WI38 (cell line): Measurements from ENCODE around the gene FAM177A1.
"Not testable (repeated sequence)": the region's sequence is repeated elsewhere in the genome, so short reads cannot be mapped to it uniquely, and the experiment has no call there.

Source experiments
- H3K4me3 ChIP-seq: 2 replicates; pipeline ENCODE4 v1.5.1; 2011; ENCODE audit warnings: low read depth, mild to moderate bottlenecking, control low read depth, low read length
- TF ChIP-seq, protein P1 (sequence below): IDR thresholded peaks from 2 replicates; pipeline ENCODE4 v1.5.1; 2012; ENCODE audit warnings: low read depth, mild to moderate bottlenecking, control low read depth, low read length

FAM177A1 gene

DNA sequence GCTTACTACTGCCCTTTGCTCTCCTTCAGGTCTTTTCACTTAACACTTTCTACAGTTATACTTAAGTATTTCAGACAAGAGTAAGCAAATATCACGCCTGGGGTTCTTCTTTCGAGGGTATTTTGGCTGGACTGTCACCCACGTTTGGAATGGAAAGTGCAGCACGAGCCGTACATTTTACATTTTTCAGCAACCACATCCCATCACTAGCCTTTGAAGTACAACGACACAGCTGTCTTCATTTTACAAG is 349 bp upstream of the FAM177A1 start:
- H3K4me3 ChIP-seq: peak overlapping the region; percentile 96
- TF ChIP-seq, protein P1, sequence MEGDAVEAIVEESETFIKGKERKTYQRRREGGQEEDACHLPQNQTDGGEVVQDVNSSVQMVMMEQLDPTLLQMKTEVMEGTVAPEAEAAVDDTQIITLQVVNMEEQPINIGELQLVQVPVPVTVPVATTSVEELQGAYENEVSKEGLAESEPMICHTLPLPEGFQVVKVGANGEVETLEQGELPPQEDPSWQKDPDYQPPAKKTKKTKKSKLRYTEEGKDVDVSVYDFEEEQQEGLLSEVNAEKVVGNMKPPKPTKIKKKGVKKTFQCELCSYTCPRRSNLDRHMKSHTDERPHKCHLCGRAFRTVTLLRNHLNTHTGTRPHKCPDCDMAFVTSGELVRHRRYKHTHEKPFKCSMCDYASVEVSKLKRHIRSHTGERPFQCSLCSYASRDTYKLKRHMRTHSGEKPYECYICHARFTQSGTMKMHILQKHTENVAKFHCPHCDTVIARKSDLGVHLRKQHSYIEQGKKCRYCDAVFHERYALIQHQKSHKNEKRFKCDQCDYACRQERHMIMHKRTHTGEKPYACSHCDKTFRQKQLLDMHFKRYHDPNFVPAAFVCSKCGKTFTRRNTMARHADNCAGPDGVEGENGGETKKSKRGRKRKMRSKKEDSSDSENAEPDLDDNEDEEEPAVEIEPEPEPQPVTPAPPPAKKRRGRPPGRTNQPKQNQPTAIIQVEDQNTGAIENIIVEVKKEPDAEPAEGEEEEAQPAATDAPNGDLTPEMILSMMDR: no peak

DNA sequence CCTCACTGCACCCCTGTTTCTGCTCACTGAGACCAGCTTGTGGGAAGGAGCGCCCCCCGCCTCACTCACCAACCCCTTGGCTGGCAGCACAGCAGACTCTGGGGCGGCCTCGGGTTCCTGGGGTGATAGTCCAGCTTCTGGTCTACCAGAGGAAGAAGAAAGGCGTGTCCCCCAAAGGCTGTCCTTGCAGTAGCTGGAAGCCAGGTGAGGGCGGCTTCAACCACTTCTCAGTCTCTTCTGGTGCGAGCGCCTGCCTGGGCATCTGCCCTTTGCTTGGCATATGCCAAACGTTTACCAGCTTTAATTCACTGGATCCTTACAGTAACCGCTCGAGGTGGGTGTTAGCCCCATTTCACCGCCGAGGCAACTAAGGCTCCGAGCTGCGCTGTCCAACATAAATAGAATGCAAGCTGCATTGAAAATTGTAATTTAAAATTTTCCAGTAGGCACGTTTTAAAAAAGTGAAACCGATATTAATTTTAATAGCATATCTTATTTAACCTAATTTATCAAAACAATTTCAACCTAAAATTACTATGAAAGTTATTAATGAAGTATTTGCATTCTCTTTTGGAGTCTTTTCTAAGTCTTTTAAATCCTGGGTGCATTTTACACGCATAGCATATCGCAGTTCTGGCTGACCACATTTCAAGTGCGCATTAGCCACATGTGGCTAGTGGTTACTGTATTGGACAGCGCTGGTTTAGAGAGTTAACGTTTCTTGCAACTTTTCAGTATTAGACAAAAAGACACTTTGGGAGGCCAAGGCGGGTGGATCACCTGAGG is 872 bp downstream of the FAM177A1 start:
- H3K4me3 ChIP-seq: peak overlapping the region; percentile 96
- TF ChIP-seq, protein P1: no peak

DNA sequence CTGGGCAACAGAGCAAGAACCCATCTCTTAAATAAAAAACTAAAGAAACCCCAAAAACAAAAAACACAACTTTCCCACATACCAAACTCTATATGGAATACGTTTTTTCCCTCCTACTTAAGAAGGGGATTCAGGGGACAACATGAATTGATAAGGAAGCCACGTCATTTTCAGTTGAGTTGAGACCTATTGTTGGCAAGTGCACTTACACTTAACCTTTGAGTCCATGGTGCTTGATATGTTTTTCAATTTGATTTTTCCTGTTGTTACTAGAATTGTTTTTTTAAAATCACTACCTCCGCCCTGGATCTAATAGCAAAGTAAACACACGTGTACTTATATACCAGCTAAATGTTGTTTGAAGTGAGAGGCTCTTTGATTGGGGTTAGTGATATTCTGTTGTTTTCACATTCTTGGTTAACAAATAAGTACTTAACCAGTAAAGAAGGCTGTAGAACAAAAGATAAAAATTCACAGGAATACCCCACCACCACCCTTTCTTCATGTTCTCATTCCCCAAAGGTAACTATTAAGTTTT is 2.0 kb downstream of the FAM177A1 start:
- H3K4me3 ChIP-seq: peak overlapping the region; percentile 96; the same call in 1 of the 2 replicates
- TF ChIP-seq, protein P1: no peak

DNA sequence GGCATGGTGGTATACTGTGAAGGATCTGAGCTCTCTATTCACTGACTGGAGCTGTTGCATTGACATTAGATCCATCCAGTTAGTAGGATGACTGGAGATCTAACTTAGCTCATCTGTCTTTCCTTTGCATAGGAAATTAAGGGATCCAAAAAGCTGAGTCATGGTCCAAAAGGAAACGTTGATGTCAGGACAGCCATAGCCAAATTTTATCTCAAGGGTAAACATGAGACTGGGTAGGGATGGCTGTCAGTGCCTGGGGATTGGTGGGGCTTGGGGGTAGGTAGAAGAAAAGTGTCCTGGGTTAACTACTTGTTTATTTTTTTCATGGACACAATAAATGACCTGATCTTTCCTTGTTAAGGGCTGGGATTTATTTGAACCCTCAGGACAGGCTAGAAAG is 4.6 kb downstream of the FAM177A1 start:
- H3K4me3 ChIP-seq: no peak overlapping the region
- TF ChIP-seq, protein P1: no peak

DNA sequence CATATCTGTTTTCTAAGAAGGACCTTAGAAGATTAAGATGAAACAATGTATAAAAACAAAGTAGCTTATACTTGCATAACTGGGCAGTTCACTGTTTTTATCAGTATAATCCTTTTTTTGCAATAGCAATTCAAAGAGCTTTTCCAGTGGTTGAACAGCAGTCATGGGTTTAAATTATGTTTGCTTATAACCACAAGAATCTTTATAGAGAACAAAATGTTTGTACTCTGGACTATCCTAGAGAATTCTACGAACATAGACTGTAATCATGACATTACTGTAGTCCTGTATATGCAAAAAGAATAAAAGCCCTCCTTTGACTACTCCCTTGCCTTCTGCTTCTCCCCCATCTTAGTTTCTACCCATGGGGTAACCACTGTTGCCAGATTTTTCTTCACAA is 5.7 kb downstream of the FAM177A1 start:
- no peak overlapping the region for H3K4me3 ChIP-seq
- TF ChIP-seq, protein P1: no peak

DNA sequence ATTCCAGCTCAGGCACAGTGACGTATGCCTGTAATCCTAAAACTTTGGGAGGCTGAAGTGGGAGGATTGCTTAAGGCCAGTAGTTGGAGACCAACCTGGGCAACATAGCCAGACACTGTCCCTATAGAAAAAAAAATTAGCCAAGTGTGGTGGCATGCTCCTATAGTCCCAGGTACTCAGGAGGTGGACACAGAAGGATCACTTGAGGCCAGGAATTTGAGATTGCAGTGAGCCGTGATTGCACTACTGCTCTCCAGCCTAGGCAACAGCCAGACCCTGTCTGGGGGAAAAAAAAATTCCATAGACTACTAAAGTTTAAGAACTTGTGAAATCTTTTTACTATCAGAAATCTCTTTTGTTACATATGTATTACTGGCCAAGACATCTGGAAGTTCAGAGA is 6.6 kb downstream of the FAM177A1 start:
- H3K4me3 ChIP-seq: no peak overlapping the region
- TF ChIP-seq, protein P1: no peak

DNA sequence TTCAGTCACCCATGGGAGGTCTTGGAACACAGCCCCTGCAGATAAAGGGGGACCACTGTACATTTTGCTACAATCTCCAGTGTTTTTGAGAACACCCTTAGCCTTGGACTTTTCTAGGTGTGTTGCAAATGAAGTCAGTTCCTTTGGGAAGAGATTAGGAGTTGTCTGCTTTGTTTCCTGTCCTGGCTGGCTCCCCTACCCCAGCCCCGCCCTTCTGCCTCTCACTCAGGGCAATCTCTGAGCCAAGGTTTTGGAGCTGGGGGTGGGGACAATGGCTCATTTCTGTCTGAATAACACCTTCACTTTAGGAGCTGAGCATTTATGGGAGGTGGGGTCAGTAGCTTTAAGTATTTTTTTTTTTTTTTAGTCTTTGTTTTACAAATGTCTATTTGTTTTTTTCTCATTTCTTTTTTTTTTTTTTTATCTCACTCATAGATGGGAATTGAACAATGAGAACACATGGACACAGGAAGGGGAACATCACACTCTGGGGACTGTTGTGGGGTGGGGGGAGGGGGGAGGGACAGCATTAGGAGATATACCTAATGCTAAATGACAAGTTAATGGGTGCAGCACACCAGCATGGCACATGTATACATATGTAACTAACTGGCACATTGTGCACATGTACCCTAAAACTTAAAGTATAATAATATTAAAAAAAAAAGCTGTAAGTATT is 15.2 kb downstream of the FAM177A1 start:
- H3K4me3 ChIP-seq: not testable (repeated sequence)

DNA sequence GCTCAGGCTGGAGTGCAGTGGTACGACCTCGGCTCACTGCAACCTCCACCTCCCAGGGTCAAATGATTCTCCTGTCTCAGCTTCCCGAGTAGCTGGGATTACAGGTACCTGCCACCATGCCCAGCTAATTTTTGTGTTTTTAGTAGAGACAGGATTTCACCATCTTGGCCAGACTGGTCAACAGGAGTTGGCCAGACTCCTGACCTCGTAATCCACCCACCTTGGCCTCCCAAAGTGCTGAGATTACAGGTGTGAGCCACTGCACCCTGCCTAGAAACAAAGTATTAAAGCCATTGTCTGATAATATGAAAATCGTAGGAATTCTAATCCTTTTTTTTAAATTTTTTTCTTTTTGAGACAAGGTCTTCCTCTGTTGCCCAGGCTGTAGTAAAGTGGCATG is 19.7 kb downstream of the FAM177A1 start:
- H3K4me3 ChIP-seq: not testable (repeated sequence)
